ENCODE data around the gene PRKCH.

DNA sequence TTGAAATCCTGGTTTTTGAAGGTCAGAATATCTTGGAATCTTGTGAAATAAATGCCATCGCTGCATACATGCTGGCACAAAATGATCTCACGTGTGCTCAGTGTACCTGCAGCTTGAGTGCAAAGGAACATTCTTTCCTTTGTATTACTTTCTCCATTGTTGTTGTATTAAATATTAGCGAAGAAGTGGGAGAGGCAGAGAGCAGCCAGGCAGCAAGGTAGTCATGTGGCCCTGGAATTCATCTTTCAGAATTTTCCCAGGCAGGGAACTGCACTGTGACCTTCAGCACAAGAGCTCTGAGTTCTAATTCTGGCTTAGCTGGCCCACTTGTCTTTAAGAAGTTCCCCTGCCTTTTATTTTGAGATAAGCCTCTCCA, 145.5 kb downstream of the PRKCH start:
- TF ChIP-seq, protein P1, sequence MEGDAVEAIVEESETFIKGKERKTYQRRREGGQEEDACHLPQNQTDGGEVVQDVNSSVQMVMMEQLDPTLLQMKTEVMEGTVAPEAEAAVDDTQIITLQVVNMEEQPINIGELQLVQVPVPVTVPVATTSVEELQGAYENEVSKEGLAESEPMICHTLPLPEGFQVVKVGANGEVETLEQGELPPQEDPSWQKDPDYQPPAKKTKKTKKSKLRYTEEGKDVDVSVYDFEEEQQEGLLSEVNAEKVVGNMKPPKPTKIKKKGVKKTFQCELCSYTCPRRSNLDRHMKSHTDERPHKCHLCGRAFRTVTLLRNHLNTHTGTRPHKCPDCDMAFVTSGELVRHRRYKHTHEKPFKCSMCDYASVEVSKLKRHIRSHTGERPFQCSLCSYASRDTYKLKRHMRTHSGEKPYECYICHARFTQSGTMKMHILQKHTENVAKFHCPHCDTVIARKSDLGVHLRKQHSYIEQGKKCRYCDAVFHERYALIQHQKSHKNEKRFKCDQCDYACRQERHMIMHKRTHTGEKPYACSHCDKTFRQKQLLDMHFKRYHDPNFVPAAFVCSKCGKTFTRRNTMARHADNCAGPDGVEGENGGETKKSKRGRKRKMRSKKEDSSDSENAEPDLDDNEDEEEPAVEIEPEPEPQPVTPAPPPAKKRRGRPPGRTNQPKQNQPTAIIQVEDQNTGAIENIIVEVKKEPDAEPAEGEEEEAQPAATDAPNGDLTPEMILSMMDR (IDR thresholded peaks at IDR 0.05; ENCODE audit: borderline replicate concordance, extremely low read depth, low read length, poor library complexity, severe bottlenecking), result no peak
- TF ChIP-seq EZH2 (IDR thresholded peaks at IDR 0.05; ENCODE audit: borderline replicate concordance, low read depth, low read length, severe bottlenecking), result no peak
